ENCODE measurements around the gene JAM3. TPM values are rescaled to one million over a fixed set of nuclear protein-coding genes. Genes with fewer than 3 reads are reported as not detected.
"Not testable (repeated sequence)": the region's sequence is repeated elsewhere in the genome, so short reads cannot be mapped to it uniquely, and the experiment has no call there.

Gene JAM3
- total RNA-seq, 1 experiment from 2014 or later = 49.5 TPM

- DNase-seq (ENCODE audit: low read depth) = no peak
These were observed 109.3 kb downstream of the JAM3 start for GRCh38 chr11:134178032-134178674.

DNA sequence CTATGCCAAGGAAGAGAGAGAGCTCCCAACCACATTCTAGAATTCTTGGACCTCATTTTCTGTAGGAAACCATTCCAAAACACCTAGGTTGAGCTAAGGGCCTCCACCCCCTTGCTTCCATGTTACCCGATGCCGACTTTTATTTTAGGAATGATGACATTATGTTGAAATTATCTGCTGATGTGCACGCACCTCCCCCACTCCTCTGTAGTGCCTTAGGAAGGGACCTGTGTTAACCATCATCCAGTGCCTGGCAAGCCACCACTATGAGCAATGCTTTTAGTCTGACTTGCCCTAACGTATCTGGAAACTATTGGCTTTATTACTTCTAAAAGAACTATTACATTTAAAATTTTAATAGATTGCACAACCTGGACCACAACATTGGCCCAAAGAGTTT is 112.8 kb downstream of the JAM3 start:
- DNase-seq (ENCODE audit: low read depth) = no peak

DNA sequence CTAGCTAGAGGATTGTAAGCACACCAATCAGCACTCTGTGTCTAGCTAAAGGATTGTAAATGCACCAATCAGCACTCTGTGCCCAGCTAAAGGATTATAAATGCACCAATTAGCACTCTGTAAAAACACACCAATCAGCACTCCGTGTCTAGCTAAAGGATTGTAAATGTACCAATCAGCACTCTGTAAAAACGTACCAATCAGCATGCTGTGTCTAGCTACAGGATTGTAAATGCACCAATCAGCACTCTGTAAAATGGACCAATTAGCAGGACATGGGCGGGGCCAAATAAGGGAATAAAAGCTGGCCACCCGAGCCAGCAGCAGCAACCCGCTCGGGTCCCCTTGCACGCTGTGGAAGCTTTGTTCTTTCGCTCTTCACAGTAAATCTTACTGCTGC is 119.2 kb downstream of the JAM3 start:
- DNase-seq (ENCODE audit: low read depth) = not testable (repeated sequence)

DNA sequence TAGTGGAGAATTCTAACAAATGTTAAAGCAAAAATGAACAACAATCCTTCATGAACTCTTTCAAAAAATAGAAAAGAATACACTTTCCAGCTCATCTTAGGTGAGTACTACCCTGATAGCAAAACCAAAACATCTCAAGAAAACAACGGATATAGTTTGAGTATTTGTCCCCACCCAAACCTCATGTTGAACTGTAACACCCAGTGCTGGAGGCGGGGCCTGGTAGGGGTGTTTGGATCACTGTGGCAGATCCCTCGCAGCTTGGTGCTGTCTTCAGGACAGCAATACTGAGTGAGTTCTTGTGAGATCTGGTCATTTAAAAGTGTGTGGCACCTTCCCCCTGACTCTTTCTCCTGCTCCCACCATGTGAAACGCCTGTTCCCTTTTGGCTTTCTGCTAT is 127.9 kb downstream of the JAM3 start:
- no peak for DNase-seq (ENCODE audit: low read depth)

GRCh38 chr11:134199531-134199930 is 130.7 kb downstream of the JAM3 start:
- no peak for DNase-seq (ENCODE audit: low read depth)

DNA sequence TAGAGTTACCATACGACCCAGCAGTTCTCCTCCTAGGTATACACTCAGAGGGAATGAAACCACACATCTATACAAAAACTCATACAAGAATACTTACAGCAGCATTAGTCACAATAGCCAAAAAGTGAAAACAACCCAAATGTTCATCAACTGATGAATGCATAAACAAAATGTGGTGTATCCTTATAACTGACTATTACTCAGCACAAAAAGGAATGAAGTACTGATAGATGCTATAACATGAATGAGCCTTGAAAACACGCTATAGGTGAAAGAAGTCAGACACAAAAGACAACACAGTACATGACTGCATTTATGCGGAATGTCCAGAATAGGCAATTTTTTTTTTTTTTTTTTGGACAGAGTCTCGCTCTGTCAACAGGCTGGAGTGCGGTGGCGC is 131.8 kb downstream of the JAM3 start:
- no peak for DNase-seq (ENCODE audit: low read depth)

Other genes starting within 250 kb of the JAM3 start
- gene SPATA19, start 223.6 kb upstream of the JAM3 start, total RNA-seq (2014; rRNA removed; shearing (Covaris generic)) = not detected in 2 replicates
- gene IGSF9B, start 112.1 kb upstream of the JAM3 start, total RNA-seq (2014; rRNA removed; shearing (Covaris generic)) = 0.17 and 0.64 TPM in 2 replicates
- 44.4 and 51.3 TPM in 2 replicates for gene NCAPD3, start 154.9 kb downstream of the JAM3 start, total RNA-seq (2014; rRNA removed; shearing (Covaris generic))
- 34.0 and 39.1 TPM in 2 replicates for gene VPS26B, start 155.6 kb downstream of the JAM3 start, total RNA-seq (2014; rRNA removed; shearing (Covaris generic))
- gene THYN1, start 184.3 kb downstream of the JAM3 start, total RNA-seq (2014; rRNA removed; shearing (Covaris generic)) = 63.1 and 71.2 TPM in 2 replicates
- 18.0 and 19.6 TPM in 2 replicates for gene ACAD8, start 184.5 kb downstream of the JAM3 start, total RNA-seq (2014; rRNA removed; shearing (Covaris generic))
- 0.03 and 0.10 TPM in 2 replicates for gene GLB1L3, start 207.3 kb downstream of the JAM3 start, total RNA-seq (2014; rRNA removed; shearing (Covaris generic))